K562 (cell line): Measurements from ENCODE around the gene RPS6KA6. TPM values are rescaled to one million over a fixed set of nuclear protein-coding genes. Genes with fewer than 3 reads are reported as not detected.

Experiments
- ATAC-seq: fragments of 200-7000 bp; cut with Tn5 transposase; 3 replicates; pipeline ENCODE4 v1.9.1; 2020; ENCODE audit warnings: moderate library complexity
- BruUV-seq: library from RNA; stranded (reverse); fragments of 400-500 nt; replicated peaks from 2 replicates; lab custom pipeline; 2021; lab: Mats Ljungman, UMichigan
- CTCF ChIA-PET: fragments of 300-600 bp; formaldehyde crosslinking; extraction: SDS; loops from one replicate; lab custom pipeline; 2021; ENCODE audit warnings: low intra/inter-chr PET ratio; lab: Yijun Ruan, JAX
- POLR2A ChIA-PET: fragments of 300-600, 350-650 bp; sonication (Branson Sonifier 250); formaldehyde crosslinking; extraction: SDS; loops from one replicate; lab custom pipeline; 2021; ENCODE audit warnings: antibody characterized with exemption, inconsistent platforms; lab: Yijun Ruan, JAX
- DNase-seq, 4 experiments: peaks; one replicate each; pipeline versions ENCODE4 v3.0.0 to v3.0.0-alpha.2; 2011 to 2018; ENCODE audit warnings: low spot score in 3 of 4, mixed read lengths in 3 of 4; ENCODE audit errors: extremely low read depth in 1 of 4
- FAIRE-seq: peaks from 2 replicates; lab custom pipeline; 2011; peaks lifted over from hg19 to GRCh38; lab: Jason Lieb, UNC
- H2AFZ ChIP-seq: 2 replicates; pipeline ENCODE4 v1.6.0; 2011; ENCODE audit warnings: low read depth, low read length, control low read depth, inconsistent platforms
- H3K27ac ChIP-seq: fragments of 200-600 bp; 3 replicates; pipeline ENCODE4 v1.8.0; 2011; ENCODE audit warnings: low read depth, mild to moderate bottlenecking, control low read depth, inconsistent platforms, low read length, moderate library complexity, mixed read lengths; ENCODE audit errors: extremely low read depth
- H3K27me3 ChIP-seq, 2 experiments: fragments of 300-600 bp in 1 of 2; 2 replicates in 1 of 2; 3 replicates in 1 of 2; pipeline versions ENCODE4 v1.6.0 to v1.8.0; 2011; ENCODE audit warnings: inconsistent platforms in 2 of 2, low read length in 2 of 2, mild to moderate bottlenecking in 1 of 2, mixed read lengths in 1 of 2, moderate library complexity in 1 of 2; ENCODE audit not compliant: control insufficient read depth in 2 of 2, insufficient read depth in 2 of 2
- H3K36me3 ChIP-seq: fragments of 300-600 bp; 3 replicates; pipeline ENCODE4 v1.8.0; 2011; ENCODE audit warnings: mild to moderate bottlenecking, low read length, inconsistent platforms; ENCODE audit not compliant: control insufficient read depth, insufficient read depth
- H3K4me1 ChIP-seq, 2 experiments: fragments of 200-600 bp in 1 of 2; replicated peaks in 1 of 2; 2 replicates in 1 of 2; 3 replicates in 1 of 2; pipeline versions ENCODE4 v1.5.1 to v1.8.0; 2011; ENCODE audit warnings: inconsistent platforms in 2 of 2, low read length in 2 of 2, mild to moderate bottlenecking in 1 of 2, mixed read lengths in 1 of 2, moderate library complexity in 1 of 2; ENCODE audit not compliant: control insufficient read depth in 2 of 2, insufficient read depth in 2 of 2
- H3K4me2 ChIP-seq: 2 replicates; pipeline ENCODE4 v1.6.1; 2011; ENCODE audit warnings: low read length, control low read depth, inconsistent platforms, mixed read lengths; ENCODE audit not compliant: insufficient read depth
- H3K4me3 ChIP-seq: fragments of 200-600 bp; sonication (generic), shearing (Covaris generic); 2 replicates; pipeline ENCODE4 v1.5.1; 2016; ENCODE audit warnings: control low read depth, inconsistent platforms
- H3K79me2 ChIP-seq: fragments of 200-600 bp; 3 replicates; pipeline ENCODE4 v1.8.0; 2011; ENCODE audit warnings: low read length, inconsistent platforms; ENCODE audit not compliant: control insufficient read depth, insufficient read depth
- H3K9ac ChIP-seq, 2 experiments: 2 replicates each; pipeline versions ENCODE4 v1.6.0 to v1.6.1; 2011; ENCODE audit warnings: low read depth in 2 of 2, low read length in 2 of 2, control low read depth in 1 of 2, inconsistent platforms in 1 of 2, mild to moderate bottlenecking in 1 of 2, mixed read lengths in 1 of 2; ENCODE audit not compliant: insufficient read depth in 1 of 2
- H3K9me1 ChIP-seq: one replicate; pipeline ENCODE4 v1.6.0; 2011; ENCODE audit warnings: inconsistent platforms, mild to moderate bottlenecking, low read length, moderate library complexity; ENCODE audit not compliant: control insufficient read depth, insufficient read depth
- H3K9me3 ChIP-seq: replicated peaks from 2 replicates; pipeline ENCODE4 v1.5.1; 2011; ENCODE audit warnings: low read depth, low read length, inconsistent platforms; ENCODE audit not compliant: control insufficient read depth, insufficient read depth
- H4K20me1 ChIP-seq: replicated peaks from 2 replicates; pipeline ENCODE4 v1.6.1; 2011; ENCODE audit warnings: low read length, inconsistent platforms, mixed read lengths; ENCODE audit not compliant: control insufficient read depth, insufficient read depth
- ARID1B ChIP-seq: fragments of 450-650 bp; IDR thresholded peaks from 2 replicates; pipeline ENCODE4 v1.6.1; 2016; ENCODE audit warnings: antibody characterized with exemption, mild to moderate bottlenecking, inconsistent platforms
- ATF3 ChIP-seq, 2 experiments: fragments of 450-650 bp in 1 of 2; sonication (generic) in 1 of 2; formaldehyde crosslinking in 1 of 2; IDR thresholded peaks in 1 of 2; conservative IDR thresholded peaks in 1 of 2; 2 replicates each; pipeline versions ENCODE4 v1.6.1 to v1.8.1; 2016 to 2023; ENCODE audit warnings: mild to moderate bottlenecking in 2 of 2, moderate library complexity in 2 of 2, inconsistent platforms in 1 of 2, missing genetic modification reagents in 1 of 2
- BCOR ChIP-seq: fragments of 450-650 bp; IDR thresholded peaks from 2 replicates; pipeline ENCODE4 v1.6.1; 2016
- BMI1 ChIP-seq: fragments of 150-350 bp; IDR thresholded peaks from 2 replicates; pipeline ENCODE4 v1.6.1; 2014; ENCODE audit warnings: low read length
- BRF2 ChIP-seq: IDR thresholded peaks from 3 replicates; pipeline ENCODE4 v1.6.1; 2011; ENCODE audit warnings: borderline replicate concordance, mild to moderate bottlenecking; ENCODE audit not compliant: insufficient read length, insufficient read depth
- C11orf30 ChIP-seq: fragments of 450-650 bp; IDR thresholded peaks from 2 replicates; pipeline ENCODE4 v1.6.1; 2016; ENCODE audit warnings: low read depth, mild to moderate bottlenecking
- HOXB6 ChIP-seq: fragments of 250-450 bp; sonication (Bioruptor Pico); IDR thresholded peaks from 2 replicates; pipeline ENCODE4 v1.5.1; 2022; ENCODE audit warnings: mild to moderate bottlenecking, borderline replicate concordance
- JUND ChIP-seq, 2 experiments: IDR thresholded peaks; 2 replicates in 1 of 2; 3 replicates in 1 of 2; pipeline ENCODE4 v1.6.1; 2011; ENCODE audit warnings: borderline replicate concordance in 2 of 2, low read depth in 2 of 2, low read length in 2 of 2, improper control_type of control experiment in 1 of 2, missing biosample characterization in 1 of 2, missing genetic modification characterization in 1 of 2, missing genetic modification reagents in 1 of 2
- KLF1 ChIP-seq: fragments of 450-650 bp; IDR thresholded peaks from 2 replicates; pipeline ENCODE4 v1.6.1; 2016; ENCODE audit warnings: missing genetic modification characterization, missing compliant biosample characterization
- OTX1 ChIP-seq: fragments of 450-650 bp; formaldehyde crosslinking; IDR thresholded peaks from 2 replicates; pipeline ENCODE4 v1.4.0; 2022; ENCODE audit warnings: mild to moderate bottlenecking
- PREB ChIP-seq: sonication (generic); formaldehyde crosslinking; IDR thresholded peaks from 2 replicates; pipeline ENCODE4 v1.8.1; 2023; ENCODE audit warnings: mild to moderate bottlenecking, missing genetic modification reagents
- RBM34 ChIP-seq: fragments of 200-400 bp; formaldehyde crosslinking; IDR thresholded peaks from 2 replicates; pipeline ENCODE4 v1.6.1; 2018; ENCODE audit warnings: low read length, borderline replicate concordance; ENCODE audit not compliant: insufficient read depth
- SAFB ChIP-seq: fragments of 200-400 bp; formaldehyde crosslinking; IDR thresholded peaks from 2 replicates; pipeline ENCODE4 v1.6.1; 2017; ENCODE audit warnings: low read depth, low read length, borderline replicate concordance
- STAT5B ChIP-seq: fragments of 250-450 bp; sonication (Bioruptor Pico); IDR thresholded peaks from 2 replicates; pipeline ENCODE4 v1.8.0; 2021; ENCODE audit warnings: mild to moderate bottlenecking, inconsistent platforms
- TGIF2 ChIP-seq: sonication (generic); formaldehyde crosslinking; IDR thresholded peaks from 2 replicates; pipeline ENCODE4 v1.8.1; 2022; ENCODE audit warnings: mild to moderate bottlenecking, missing genetic modification reagents, moderate library complexity
- TRIM25 ChIP-seq: fragments of 450-650 bp; IDR thresholded peaks from 2 replicates; pipeline ENCODE4 v1.7.0; 2016; ENCODE audit warnings: borderline replicate concordance
- U2AF2 ChIP-seq: fragments of 200-400 bp; formaldehyde crosslinking; optimal IDR thresholded peaks from 2 replicates; pipeline ENCODE3; 2017; ENCODE audit warnings: low read depth, mild to moderate bottlenecking, low read length
- ZBTB26 ChIP-seq: fragments of 450-650 bp; formaldehyde crosslinking; IDR thresholded peaks from 2 replicates; pipeline ENCODE4 v1.4.0; 2022; ENCODE audit warnings: missing genetic modification characterization
- in situ Hi-C: fragments of 300-500 bp; cut with MboI; formaldehyde crosslinking; loops from 4 replicates; pipeline ENCODE4 v1.15.0; 2018; ENCODE audit warnings: inconsistent platforms, mixed read lengths
- intact Hi-C: fragments of 100-400 bp; cut with micrococcal nuclease; formaldehyde crosslinking; loops from 2 replicates; pipeline ENCODE4 v1.14.2; 2022
- polyA plus RNA-seq, 8 experiments: library from polyadenylated mRNA; depleted of rRNA in 4 of 8; stranded (reverse) in 5 of 8; unstranded in 3 of 8; fragments of >200 nt; fragmentation: Nextera tagmentation in 2 of 8; fragmentation: Illumina TruSeq in 1 of 8; extraction: Ambion mirVana in 2 of 8; extraction: Trizol in 1 of 8; gene quantifications; 2 replicates each; pipeline versions ENCODE4 v1.2.1 to v1.2.3, GENCODE V29; 2011 to 2014; ENCODE audit warnings: inconsistent platforms in 1 of 8, missing spikeins in 1 of 8
- total RNA-seq, 7 experiments: library from RNA; depleted of rRNA in 6 of 7; stranded (reverse); fragments of >200 nt in 6 of 7; fragmentation: Illumina TruSeq in 2 of 7; extraction: Trizol in 2 of 7; gene quantifications; 2 replicates each; pipeline versions ENCODE4 v1.2.1 to v1.2.3, GENCODE V29; 2011 to 2021; ENCODE audit warnings: low replicate concordance in 1 of 7

RPS6KA6 gene
- total and polyA plus RNA-seq, 9 of the 15 experiments (the other 6 are each of a cell fraction or from before 2014, with no cell fraction given), result 0.11 TPM; not detected in 8

GRCh38 chrX:84223261-84223660 lies 35.3 kb upstream of the RPS6KA6 start:
- no peaks in the 10 kb centered on the region for H3K27me3 ChIP-seq
- POLR2A ChIA-PET, result no interaction called here
- in situ Hi-C loops, result no loop called here
- H3K9me1 ChIP-seq, result no peaks in the 10 kb centered on the region
- no peak overlapping the region for H3K9ac ChIP-seq
- CTCF ChIA-PET, result no interaction called here
- no peak overlapping the region for H3K4me3 ChIP-seq
- H3K9me3 ChIP-seq, result no peaks in the 10 kb centered on the region
- ATAC-seq, result no peak
- H3K27ac ChIP-seq, result no peak overlapping the region
- H2AFZ ChIP-seq, result no peak overlapping the region
- H3K36me3 ChIP-seq, result no peaks in the 10 kb centered on the region
- H3K4me1 ChIP-seq, result no peaks in the 10 kb centered on the region
- no peak for DNase-seq
- no peak for FAIRE-seq
- H3K4me2 ChIP-seq, result no peak overlapping the region
- TF ChIP-seq ARID1B (no peak), JUND (IDR thresholded peaks at IDR 0.05; ENCODE audit: borderline replicate concordance, low read depth, low read length) (no peak), JUND (tag; IDR thresholded peaks at IDR 0.05; ENCODE audit: borderline replicate concordance, low read depth, low read length) (no peak), BCOR (no peak), BMI1 (no peak), C11orf30 (no peak), TGIF2 (CRISPR knock-in tag) (no peak), RBM34 (no peak), TRIM25 (no peak), PREB (CRISPR knock-in tag) (no peak), SAFB (no peak), BRF2 (no peak), STAT5B (CRISPR knock-in tag) (no peak), KLF1 (no peak), HOXB6 (CRISPR knock-in tag) (no peak), U2AF2 (no peak), ATF3 (IDR thresholded peaks at IDR 0.05) (no peak), ATF3 (CRISPR knock-in tag; conservative IDR thresholded peaks at IDR 0.05) (no peak), OTX1 (CRISPR knock-in tag) (no peak), ZBTB26 (CRISPR knock-in tag) (no peak)
- TF ChIP-seq, all 486 proteins: peak for 0
- intact Hi-C loops, result no loop called here
- no TSS peak for BruUV-seq
- Histone ChIP-seq H3K79me2 (no peaks in the 10 kb centered on the region), H4K20me1 (no peaks in the 10 kb centered on the region)
